ENCODE results near the gene MLN.

Gene MLN

DNA sequence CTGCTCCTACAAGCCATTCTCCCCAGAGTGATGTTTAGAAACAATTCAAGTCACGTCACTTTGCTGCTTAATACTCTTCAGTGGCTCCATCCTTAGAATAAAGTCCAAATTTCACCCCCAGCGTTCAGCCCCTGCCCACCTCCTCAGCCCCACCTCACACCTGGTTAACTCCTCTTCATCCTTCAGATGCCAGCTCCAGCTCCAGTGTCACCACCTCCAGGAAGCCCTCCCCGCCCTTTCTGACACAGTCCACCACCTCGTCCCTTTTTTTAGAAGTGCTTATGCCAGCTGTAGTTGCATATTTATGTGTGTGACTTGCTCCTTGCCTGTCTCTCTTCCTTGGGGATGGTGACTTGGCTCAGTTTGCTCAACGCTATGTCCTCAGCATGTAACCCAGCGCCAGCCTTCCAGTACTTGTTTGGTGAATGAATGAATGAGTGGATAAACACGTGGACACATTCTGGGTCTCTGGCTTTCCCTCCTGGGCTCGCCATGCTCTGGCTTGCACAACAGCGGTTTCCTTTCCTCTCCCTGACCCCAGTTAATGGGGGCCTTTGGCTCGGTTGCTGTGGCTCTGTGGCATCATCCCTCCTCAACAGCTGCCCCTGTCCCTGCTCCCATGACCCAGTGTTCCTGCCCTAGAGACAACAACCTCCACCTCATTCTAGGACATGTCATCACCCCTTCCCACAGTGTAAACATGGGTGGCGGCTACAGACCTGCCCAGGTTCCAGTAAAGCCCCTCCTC lies 53.4 kb downstream of the MLN start:
- no peak for DNase-seq

DNA sequence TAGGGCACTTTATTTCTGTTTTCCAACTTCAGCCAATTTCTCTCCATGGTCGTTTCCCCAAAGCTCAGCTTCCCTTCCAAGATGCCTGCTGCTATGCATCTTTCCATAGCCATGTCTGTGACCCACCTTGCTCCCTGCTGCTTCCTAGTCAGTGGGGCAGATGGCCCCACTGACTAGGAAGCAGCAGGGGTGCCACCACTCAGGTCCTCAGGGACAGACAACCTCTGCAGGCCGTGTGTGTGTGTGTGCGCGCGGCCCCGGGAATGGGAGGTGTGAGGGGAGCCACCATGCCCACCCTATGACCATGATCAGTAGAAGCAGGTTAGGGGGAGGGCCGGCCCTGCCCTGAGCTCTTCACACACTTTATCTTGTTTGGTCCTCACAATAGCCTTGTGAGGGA lies 54.4 kb downstream of the MLN start:
- no peak for DNase-seq

DNA sequence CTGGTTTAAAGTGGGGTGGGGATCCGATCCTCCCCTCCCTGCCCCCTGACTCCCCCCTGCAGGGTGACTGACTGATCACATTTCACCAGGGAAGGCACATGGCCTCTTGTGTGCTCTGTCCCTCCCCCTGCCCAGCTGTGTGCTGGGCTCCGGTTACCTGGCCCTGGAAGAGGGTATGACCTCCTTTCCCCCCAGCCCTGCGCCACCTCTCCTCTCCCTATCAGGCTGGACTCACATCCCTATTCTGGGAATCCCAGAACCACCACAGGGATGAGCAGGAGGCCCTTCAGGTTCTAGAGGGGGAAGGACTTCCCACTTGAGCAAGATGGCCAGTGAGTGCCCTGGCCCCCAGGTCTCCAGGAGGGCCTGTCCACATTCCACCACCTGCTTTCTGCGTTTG lies 55.0 kb downstream of the MLN start:
- DNase-seq, result no peak

DNA sequence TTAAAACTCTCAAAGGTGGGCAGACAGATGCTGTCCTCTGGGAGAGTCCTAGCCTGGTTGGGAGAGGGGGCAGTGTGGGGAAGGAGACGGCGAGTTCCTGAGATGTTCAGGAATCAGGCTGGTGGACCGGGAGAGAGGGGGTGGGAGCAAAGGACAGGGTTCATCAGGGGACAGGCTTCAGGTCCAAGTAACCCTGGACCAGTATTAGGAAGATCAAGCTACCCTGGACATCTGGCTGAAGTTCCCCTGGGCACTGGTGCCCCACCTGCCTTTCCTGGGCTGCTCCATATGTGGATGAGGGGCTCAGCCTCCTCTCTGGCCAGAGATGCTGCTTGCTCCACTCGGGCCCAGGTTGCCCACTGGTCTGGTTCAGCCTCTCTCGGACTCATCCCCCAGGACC lies 56.0 kb downstream of the MLN start:
- no peak for DNase-seq

DNA sequence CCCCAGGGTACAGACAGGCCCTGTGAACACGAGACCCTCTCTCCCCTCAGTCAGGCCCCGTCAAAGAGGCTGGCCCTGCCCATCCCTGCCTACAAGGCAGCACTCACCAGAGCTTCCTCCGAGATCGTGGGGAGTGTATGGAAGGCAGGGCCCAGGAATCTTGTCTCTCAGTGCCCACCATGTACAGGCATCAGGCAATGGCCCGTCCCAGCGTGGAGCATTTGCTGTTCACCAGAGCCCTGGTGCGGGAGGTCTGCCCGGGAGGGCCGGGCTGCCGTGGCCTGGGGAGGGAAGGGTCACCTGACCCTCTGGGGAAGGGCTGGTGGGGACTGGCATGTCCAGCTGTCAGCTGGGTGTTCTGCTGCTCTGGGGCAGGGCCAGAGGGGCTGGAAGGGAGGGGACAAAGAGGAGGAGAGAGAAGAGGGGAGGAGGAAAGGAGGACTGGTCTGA lies 57.1 kb downstream of the MLN start, which contains the start of gene IP6K3:
Gene IP6K3 (minus strand): TSS at position 255 of the 450 bp plus-strand sequence. CDS start 11,429 bp downstream, outside the sequence.
- DNase-seq, result no peak

DNA sequence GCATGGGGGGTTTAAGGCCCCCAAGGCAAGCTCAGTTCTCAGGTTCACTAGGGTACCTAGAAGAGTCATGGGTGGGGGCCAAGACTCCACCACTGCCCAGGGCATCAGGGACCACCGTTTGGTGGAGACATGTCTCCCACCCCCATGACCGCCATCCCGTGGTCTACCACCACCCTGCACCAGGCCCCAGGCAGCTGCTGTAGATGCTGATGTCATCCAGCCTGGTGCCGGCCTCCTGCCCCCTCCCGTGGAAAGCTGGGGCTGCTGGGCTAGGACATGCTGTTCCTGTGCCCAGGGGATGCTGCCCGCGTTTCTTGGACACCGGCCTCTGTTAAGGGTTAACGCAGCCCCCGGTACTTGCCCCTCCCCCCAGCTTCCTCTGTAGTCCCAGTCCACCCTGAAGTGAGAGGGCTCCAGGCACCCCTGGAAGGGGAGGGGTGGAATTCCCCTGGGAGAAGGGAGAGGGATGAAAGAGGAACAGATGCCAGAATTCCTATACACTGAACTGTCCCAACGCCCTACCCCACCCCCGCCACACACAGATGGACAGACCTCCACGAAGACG lies 57.7 kb downstream of the MLN start:
- no peak for DNase-seq

DNA sequence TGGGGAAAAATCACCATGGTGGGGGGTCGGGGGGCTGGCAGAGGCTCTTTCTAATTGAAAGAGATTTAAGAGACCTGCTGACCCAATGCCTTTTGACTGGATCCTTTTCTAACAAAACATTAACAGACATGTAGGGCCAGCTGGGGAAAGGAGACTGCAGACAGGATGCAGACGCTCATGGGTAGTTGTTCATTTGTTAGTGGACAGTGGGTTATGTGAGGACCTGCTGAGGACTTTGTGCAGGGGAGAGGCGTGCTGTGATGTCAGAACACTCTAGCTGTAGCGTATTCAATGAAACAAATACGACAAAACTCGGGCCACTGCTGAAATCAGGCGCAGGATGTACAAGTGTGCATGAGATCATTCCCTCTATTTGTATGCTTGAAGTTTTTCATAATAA lies 58.3 kb downstream of the MLN start:
- no peak for DNase-seq

DNA sequence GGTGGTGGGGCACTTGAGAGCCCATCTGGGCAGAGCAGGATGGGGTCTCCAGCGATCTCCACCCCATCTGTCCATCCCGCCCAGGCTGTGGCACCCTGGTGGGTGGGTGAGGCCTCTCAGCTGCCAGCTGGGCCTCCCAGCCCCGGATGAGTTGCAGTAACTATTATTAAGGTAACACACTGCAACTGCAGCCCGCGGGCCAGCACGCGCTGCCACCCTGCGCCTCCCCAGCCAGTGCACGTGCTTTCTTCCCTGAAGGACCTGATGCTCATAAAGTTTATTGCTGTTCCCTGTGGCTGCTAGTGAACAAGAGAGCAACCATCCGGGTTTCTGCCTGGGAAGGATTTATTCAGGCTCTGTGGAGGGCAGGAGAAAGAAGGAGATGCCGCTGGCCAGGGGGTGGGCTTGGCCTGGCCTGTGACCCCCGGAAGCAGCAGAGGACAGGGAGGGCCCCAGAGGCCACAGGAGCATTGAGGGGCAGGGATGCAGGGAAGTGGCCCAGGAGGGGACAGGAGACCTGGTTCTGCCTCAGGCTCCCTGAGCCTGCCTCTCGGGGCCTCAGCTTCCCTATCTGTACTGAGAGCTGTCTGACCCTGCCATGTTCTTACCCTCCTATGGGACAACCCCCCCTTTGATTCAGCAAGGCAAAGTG lies 58.8 kb downstream of the MLN start:
- no peak for DNase-seq
